Activated CD8-positive, alpha-beta memory T cell treated with anti-CD3 and anti-CD28 coated beads for 36 hours (primary cell): ENCODE data around the gene FAM227B. TPM values are rescaled to one million over a fixed set of nuclear protein-coding genes. Genes with fewer than 3 reads are reported as not detected.
"Not testable (repeated sequence)": the region's sequence is repeated elsewhere in the genome, so short reads cannot be mapped to it uniquely, and the experiment has no call there.

ENCODE experiments used
- CTCF ChIA-PET: fragments of 350-600 bp; sonication (Branson Sonifier 250); formaldehyde crosslinking; loops from one replicate; lab custom pipeline; 2021; ENCODE audit warnings: antibody characterized with exemption; lab: Charles Lee
- POLR2A ChIA-PET: fragments of 350-600 bp; sonication (Branson Sonifier 250); formaldehyde crosslinking; loops from one replicate; lab custom pipeline; 2021; ENCODE audit warnings: antibody characterized with exemption; lab: Charles Lee
- total RNA-seq, 2 experiments: library from RNA; stranded (reverse); gene quantifications; one replicate each; pipeline ENCODE4 v1.2.3, GENCODE V29; 2021

FAM227B gene
- total RNA-seq, 2 experiments from 2014 or later, result 3.0 to 3.8 TPM

- ChIA-PET CTCF (no interaction called here), POLR2A (no interaction called here)
Observed at GRCh38 chr15:49507261-49507660, 113.4 kb downstream of the FAM227B start.

- CTCF ChIA-PET, result no interaction called here
- POLR2A ChIA-PET, result no interaction called here
Observed at GRCh38 chr15:49506341-49506740, 114.3 kb downstream of the FAM227B start.

DNA sequence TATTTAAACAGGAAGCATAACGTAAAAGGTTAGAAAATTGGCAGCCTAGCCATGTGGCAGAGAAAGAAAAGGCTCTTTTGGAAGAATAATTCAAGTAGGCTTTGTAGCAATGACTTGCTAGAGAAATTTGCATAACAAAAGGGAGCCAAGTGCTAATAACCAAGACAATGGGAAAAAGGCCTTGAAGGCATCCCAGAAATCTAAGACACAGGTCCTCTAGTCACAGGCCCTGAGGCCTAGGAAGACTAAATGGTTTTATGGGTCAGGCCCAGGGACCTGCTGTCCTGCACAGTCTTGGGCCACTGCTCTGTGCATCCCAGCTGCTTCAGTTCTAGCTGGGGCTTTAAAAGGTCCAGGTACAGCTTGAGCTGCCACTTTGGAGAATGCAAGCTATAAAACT, 119.0 kb downstream of the FAM227B start:
- ChIA-PET POLR2A (no interaction called here), CTCF (no interaction called here)

GRCh38 chr15:49495993-49496753, 124.4 kb downstream of the FAM227B start:
- ChIA-PET CTCF (no interaction called here), POLR2A (no interaction called here)

DNA sequence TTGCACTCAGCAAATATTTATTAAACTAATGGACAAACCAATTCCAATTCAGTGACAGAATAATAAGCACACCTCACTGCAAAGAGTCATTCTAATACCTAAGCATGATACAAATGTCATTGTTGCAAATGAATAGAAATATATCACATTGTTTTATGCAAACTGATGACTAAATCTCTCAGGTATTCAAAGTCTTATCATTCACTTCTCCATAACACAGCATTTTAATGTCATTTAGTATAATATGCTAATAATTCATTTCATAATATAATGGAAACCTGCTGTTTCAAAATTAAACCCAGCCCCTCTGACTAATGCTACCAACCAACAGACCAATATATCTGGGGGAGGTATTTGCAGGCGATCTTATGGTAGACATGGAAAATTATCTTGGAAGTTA, 125.8 kb downstream of the FAM227B start:
- ChIA-PET CTCF (no interaction called here), POLR2A (no interaction called here)

GRCh38 chr15:49492830-49493229, 127.8 kb downstream of the FAM227B start:
- ChIA-PET POLR2A (no interaction called here), CTCF (no interaction called here)

GRCh38 chr15:49492151-49492550, 128.5 kb downstream of the FAM227B start:
- ChIA-PET POLR2A (no interaction called here), CTCF (no interaction called here)

- CTCF ChIA-PET, result no interaction called here
- POLR2A ChIA-PET, result no interaction called here
Observed at GRCh38 chr15:49490966-49491365, 129.7 kb downstream of the FAM227B start.

- POLR2A ChIA-PET, CTCF ChIA-PET: not testable (repeated sequence)
Observed at GRCh38 chr15:49485401-49485800, 135.2 kb downstream of the FAM227B start.

DNA sequence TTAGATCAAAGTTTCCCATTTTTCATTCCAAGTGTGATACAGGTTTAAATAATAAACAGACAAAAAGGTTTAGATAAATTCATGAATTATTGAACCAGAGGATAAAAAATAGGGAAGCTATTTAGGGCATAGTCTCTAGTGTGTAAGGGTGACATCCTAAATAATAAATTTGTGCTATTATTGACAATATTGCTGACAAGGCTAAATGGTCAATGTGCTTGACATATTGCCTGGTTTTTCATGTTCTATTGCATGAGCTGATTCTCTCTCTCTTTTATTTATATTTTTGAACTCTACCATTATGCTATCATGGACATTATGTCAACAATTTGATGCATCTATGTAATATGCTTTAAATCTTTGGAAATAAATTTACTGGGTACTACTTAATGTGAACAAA, 141.6 kb downstream of the FAM227B start:
- POLR2A ChIA-PET, result interaction anchor here (0.7 kb wide), 1 partner anchor 434 kb away, joined by 3 read pairs; no protein-coding TSS in a partner anchor
- CTCF ChIA-PET, result not testable (repeated sequence)

GRCh38 chr15:49478021-49478420, 142.6 kb downstream of the FAM227B start:
- CTCF ChIA-PET, result not testable (repeated sequence)

GRCh38 chr15:49473031-49473430, 147.6 kb downstream of the FAM227B start:
- ChIA-PET POLR2A (no interaction called here), CTCF (no interaction called here)

More at GRCh38 chr15:49478021-49478420, 142.6 kb downstream of the FAM227B start:
- POLR2A ChIA-PET, result interaction anchor here (0.7 kb wide), 1 partner anchor 433 kb away, joined by 3 read pairs; no protein-coding TSS in a partner anchor

DNA sequence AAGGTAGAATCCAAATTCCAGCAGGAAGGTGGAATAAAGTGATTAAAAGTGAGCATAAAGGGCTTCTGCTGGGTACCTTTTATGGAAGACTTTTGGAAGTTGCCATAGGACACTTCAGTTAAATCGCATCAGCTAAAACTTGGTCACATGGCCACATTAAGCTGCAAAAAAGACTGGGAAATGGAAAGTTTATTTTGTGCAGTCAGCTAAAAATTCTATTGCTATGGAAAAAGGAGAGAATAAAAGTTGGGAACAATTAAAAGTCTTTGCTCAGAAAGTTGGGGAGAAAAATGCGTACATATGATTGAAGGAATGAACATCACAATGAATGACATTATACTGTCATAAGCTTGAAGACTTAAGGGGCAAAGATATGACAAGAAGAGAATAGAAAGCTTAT, 148.3 kb downstream of the FAM227B start:
- ChIA-PET CTCF (no interaction called here), POLR2A (no interaction called here)

DNA sequence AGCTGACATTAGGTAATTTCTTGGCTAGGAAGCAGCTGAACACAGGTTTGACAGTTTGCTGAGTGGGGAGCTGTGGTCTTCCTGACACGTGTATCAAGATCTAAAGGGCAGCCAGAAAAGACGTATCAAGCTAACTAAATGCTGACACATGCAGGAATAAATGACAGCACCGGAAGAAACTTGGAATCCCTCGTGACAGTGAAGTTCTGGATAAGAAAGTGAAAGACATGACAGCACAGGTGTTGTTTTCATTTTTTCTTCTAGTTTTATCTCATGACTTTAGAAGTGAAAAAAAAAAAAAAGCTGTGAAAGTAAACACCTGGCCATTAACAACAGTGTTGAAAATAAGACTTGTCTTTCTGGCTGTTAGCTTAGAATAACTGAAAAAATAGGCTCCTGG, 148.9 kb downstream of the FAM227B start:
- ChIA-PET CTCF (no interaction called here), POLR2A (no interaction called here)

DNA sequence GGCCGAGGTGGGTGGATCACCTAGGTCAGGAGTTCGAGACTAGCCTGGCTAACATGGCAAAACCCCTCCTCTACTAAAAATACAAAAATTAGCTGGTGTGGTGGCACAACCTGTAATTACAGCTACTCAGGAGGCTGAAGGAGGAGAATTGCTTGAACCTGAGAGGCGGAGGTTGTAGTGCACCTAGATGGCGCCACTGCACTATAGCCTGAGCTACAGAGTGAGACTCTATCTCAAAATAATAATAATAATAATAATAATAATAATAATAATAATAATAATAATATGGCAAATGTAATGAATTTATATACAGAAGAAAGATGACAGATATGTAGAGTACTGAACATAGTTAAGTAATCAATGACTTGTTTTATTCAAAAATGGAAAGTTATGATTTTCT, 149.4 kb downstream of the FAM227B start:
- CTCF ChIA-PET, POLR2A ChIA-PET: not testable (repeated sequence)

DNA sequence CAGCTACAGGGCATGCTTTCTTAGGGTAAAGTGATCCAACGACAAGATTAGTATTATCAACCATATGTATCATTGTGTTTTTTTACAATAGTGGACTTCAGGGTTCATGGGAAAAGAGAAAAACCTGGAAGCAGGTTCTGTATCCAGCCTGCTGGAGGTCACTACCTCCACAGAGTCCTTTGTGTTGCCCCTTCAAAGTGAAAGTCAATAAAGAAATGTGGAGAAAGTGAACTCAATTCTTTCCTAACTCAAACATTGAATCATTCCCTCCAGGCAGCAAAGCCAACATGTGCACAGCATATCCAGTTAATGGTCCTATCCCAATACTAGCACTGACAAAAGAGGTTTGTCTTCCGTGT, 152.2 kb downstream of the FAM227B start:
- POLR2A ChIA-PET, result no interaction called here

DNA sequence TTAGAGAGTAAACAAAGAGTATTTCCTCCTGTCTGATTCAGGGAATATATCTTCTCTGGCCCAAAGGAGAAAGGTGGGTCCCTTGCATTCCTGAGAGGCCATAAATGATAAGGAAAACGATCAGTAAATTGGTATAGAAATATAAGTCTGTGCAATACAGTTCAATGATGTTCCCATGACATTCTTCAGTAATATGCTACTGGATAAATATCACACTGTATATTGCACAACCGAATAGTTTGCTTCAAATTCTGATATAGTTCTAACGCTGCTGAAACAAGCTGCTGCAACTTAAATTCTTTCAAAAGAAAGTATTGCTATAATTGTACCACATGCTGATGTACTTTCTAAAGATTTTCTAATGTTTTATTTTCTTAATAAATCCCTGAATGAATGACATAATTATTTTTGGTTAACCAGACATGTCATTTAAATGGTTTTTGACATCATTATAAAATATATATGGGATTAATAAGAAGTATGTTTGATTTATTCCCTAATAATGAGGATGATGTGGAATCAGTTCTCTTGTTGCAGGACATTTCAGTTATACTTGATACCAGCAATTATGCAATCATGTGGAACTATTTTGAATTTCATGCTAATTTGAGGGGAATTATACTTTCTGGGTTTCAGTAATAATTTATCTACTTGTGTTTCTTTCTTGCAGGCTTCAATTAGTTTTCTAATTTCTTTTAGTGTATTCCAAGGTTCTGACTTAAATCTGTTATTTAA, 152.7 kb downstream of the FAM227B start:
- ChIA-PET CTCF (no interaction called here), POLR2A (no interaction called here)

More for the DNA sequence above, 152.2 kb downstream of the FAM227B start:
- CTCF ChIA-PET, result no interaction called here

- CTCF ChIA-PET, result no interaction called here
Observed at GRCh38 chr15:49466119-49466518, 154.5 kb downstream of the FAM227B start.

DNA sequence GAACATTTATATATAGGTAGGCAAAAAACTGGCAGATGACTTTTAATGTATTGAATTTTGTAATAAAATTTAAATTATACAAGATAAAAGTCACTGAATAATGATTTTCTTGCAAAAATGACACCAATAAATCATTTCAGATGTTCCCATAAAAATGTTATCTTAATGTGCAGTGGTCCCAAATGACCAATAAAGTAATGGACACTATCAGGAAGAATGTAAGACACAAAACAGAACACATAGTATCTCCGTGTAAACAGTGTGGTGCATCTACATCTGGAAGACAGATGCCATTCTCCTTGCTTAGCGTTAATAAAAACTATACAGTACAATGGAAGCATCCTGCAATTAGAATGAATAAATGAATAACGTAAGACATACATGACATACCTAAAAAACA, 156.1 kb downstream of the FAM227B start:
- CTCF ChIA-PET, result no interaction called here

More at GRCh38 chr15:49466119-49466518, 154.5 kb downstream of the FAM227B start:
- POLR2A ChIA-PET, result no interaction called here

GRCh38 chr15:49462232-49462844, 158.3 kb downstream of the FAM227B start:
- ChIA-PET POLR2A (no interaction called here), CTCF (no interaction called here)

More for the DNA sequence above, 156.1 kb downstream of the FAM227B start:
- POLR2A ChIA-PET, result no interaction called here
